HEK293T (cell line): ENCODE data around the gene EGFR.

Experiments used
- CTCF ChIA-PET: fragments of 350-600 bp; formaldehyde crosslinking; extraction: SDS; loops from one replicate; lab custom pipeline; 2021; ENCODE audit warnings: antibody characterized with exemption, inconsistent platforms; lab: Yijun Ruan, JAX
- POLR2A ChIA-PET: fragments of 350-600 bp; formaldehyde crosslinking; extraction: SDS; loops from one replicate; lab custom pipeline; 2020; ENCODE audit warnings: antibody characterized with exemption, inconsistent platforms; lab: Yijun Ruan, JAX
- DNase-seq: peaks from one replicate; pipeline ENCODE4 v3.0.0; 2012; ENCODE audit warnings: mixed read lengths; ENCODE audit errors: extremely low spot score
- ARNT ChIP-seq: fragments of 450-650 bp; IDR thresholded peaks from 2 replicates; pipeline ENCODE4 v1.6.1; 2017; ENCODE audit warnings: mild to moderate bottlenecking
- BHLHE40 ChIP-seq: fragments of 450-650 bp; IDR thresholded peaks from 2 replicates; pipeline ENCODE4 v1.6.1; 2016; ENCODE audit warnings: mild to moderate bottlenecking, moderate library complexity, borderline replicate concordance
- CTBP1 ChIP-seq: fragments of 450-650 bp; IDR thresholded peaks from 2 replicates; pipeline ENCODE4 v1.6.1; 2016; ENCODE audit warnings: borderline replicate concordance
- ELF4 ChIP-seq: fragments of 450-650 bp; IDR thresholded peaks from 2 replicates; pipeline ENCODE4 v1.6.1; 2017; ENCODE audit warnings: antibody characterized with exemption
- FOXA1 ChIP-seq: fragments of 450-650 bp; IDR thresholded peaks from 2 replicates; pipeline ENCODE4 v1.6.1; 2016; ENCODE audit warnings: mild to moderate bottlenecking
- FOXK2 ChIP-seq: fragments of 450-650 bp; IDR thresholded peaks from 2 replicates; pipeline ENCODE4 v1.6.1; 2016; ENCODE audit warnings: mild to moderate bottlenecking
- FOXM1 ChIP-seq: fragments of 450-650 bp; IDR thresholded peaks from 2 replicates; pipeline ENCODE4 v1.6.1; 2017; ENCODE audit warnings: mild to moderate bottlenecking, borderline replicate concordance
- HDGF ChIP-seq: fragments of 450-650 bp; IDR thresholded peaks from 2 replicates; pipeline ENCODE4 v1.6.1; 2017; ENCODE audit warnings: antibody characterized with exemption, borderline replicate concordance
- L3MBTL2 ChIP-seq: fragments of 450-650 bp; conservative IDR thresholded peaks from 2 replicates; pipeline ENCODE4 v1.6.1; 2016; ENCODE audit warnings: mild to moderate bottlenecking
- LEF1 ChIP-seq: fragments of 450-650 bp; IDR thresholded peaks from 2 replicates; pipeline ENCODE4 v1.6.1; 2017; ENCODE audit warnings: mild to moderate bottlenecking, borderline replicate concordance
- NFRKB ChIP-seq: fragments of 450-650 bp; IDR thresholded peaks from 2 replicates; pipeline ENCODE4 v1.6.1; 2016; ENCODE audit warnings: mild to moderate bottlenecking, moderate library complexity
- SP1 ChIP-seq: fragments of 450-650 bp; IDR thresholded peaks from 2 replicates; pipeline ENCODE4 v1.6.1; 2017
- SUZ12 ChIP-seq: fragments of 450-650 bp; IDR thresholded peaks from 2 replicates; pipeline ENCODE4 v1.6.1; 2016; ENCODE audit warnings: mild to moderate bottlenecking
- TARDBP ChIP-seq: fragments of 450-650 bp; IDR thresholded peaks from 2 replicates; pipeline ENCODE4 v1.6.1; 2016
- ZNF384 ChIP-seq: fragments of 450-650 bp; IDR thresholded peaks from 2 replicates; pipeline ENCODE4 v1.6.1; 2016
- TF ChIP-seq, protein P1 (sequence below): fragments of 450-650 bp; IDR thresholded peaks from 2 replicates; pipeline ENCODE4 v1.6.1; 2016

Gene EGFR

DNA sequence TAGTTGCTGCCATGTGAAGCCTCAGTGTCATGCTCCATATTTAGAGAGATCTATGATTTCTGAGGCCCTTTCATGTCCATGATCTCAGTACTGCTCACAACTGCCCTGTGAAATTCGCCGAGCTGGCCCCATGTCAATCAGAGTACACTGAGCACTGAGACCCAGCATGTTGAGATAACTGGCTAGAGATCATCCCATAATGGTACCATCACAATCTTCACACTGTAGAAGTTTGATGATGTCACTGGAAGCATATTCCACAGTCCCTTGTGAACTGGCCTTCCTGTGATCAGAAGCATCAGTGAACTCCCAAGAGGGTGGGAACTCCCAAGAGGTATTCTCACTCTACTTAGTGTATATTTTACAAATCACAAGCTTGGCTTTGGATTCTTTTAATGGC is 116.0 kb downstream of the EGFR start:
- DNase-seq: no peak
- TF ChIP-seq HDGF (no peak), FOXK2 (no peak), SP1 (no peak), FOXM1 (no peak), ZNF384 (no peak), BHLHE40 (no peak), LEF1 (no peak), ARNT (no peak), NFRKB (no peak), TARDBP (no peak), ELF4 (no peak), L3MBTL2 (no peak), SUZ12 (no peak)
- TF ChIP-seq, protein P1, sequence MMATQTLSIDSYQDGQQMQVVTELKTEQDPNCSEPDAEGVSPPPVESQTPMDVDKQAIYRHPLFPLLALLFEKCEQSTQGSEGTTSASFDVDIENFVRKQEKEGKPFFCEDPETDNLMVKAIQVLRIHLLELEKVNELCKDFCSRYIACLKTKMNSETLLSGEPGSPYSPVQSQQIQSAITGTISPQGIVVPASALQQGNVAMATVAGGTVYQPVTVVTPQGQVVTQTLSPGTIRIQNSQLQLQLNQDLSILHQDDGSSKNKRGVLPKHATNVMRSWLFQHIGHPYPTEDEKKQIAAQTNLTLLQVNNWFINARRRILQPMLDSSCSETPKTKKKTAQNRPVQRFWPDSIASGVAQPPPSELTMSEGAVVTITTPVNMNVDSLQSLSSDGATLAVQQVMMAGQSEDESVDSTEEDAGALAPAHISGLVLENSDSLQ: no peak
- POLR2A ChIA-PET: no interaction called here
- CTCF ChIA-PET: no interaction called here

GRCh38 chr7:55135462-55135861 is 116.6 kb downstream of the EGFR start:
- POLR2A ChIA-PET: no interaction called here
- CTCF ChIA-PET: no interaction called here
- DNase-seq: no peak
- TF ChIP-seq FOXK2: no peak
- no peak for TF ChIP-seq FOXM1
- no peak for TF ChIP-seq LEF1
- no peak for TF ChIP-seq ELF4
- TF ChIP-seq ARNT: no peak
- no peak for TF ChIP-seq SUZ12
- no peak for TF ChIP-seq ZNF384
- no peak for TF ChIP-seq L3MBTL2
- TF ChIP-seq CTBP1: no peak
- no peak for TF ChIP-seq SP1
- TF ChIP-seq TARDBP: no peak
- TF ChIP-seq FOXA1: no peak
- no peak for TF ChIP-seq HDGF
- TF ChIP-seq, protein P1: no peak
- TF ChIP-seq NFRKB: no peak
- TF ChIP-seq BHLHE40: no peak

- DNase-seq: no peak
- TF ChIP-seq ELF4 (no peak), ARNT (no peak), L3MBTL2 (no peak), LEF1 (no peak), FOXM1 (no peak), FOXK2 (no peak), HDGF (no peak), CTBP1 (no peak), SUZ12 (no peak), BHLHE40 (no peak), FOXA1 (no peak), TARDBP (no peak)
- TF ChIP-seq, protein P1: no peak
- ChIA-PET CTCF (no interaction called here), POLR2A (no interaction called here)
These were observed 119.8 kb downstream of the EGFR start for GRCh38 chr7:55138663-55139062.

DNA sequence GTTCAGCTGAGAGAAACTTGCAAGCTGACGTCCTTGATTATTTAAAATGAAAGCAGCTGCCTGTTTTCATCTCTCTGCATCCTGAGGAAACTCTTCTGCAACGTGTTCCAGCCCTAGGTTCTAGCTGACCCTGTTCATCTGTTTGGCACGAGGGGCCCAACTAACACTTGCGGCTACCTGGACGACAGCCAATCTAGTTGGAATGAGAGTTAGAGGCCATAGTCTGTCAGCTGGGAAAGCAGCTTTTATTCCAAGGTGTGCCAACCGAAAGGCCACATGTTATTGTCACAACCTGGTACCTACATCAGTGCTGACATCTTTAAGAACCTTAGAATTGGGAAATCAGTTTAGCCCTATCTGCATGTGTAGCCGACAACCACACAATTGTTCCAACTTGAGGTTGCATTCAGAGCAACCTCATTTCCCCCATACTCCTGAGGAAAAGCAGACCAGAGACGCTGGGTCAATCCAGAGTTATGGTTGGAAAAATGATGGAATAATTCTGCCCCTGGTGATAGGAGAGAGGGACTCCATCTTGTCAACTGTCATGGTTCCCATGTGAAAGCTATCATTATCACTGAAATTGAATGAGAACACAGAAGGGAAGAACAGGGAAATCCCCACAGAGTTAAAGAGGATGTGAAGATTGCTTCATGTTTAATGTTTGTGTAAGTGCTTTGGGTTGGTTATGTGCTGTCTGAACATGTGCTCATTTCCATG is 121.6 kb downstream of the EGFR start:
- POLR2A ChIA-PET: no interaction called here
- CTCF ChIA-PET: interaction anchor here (1.4 kb wide), 1 partner anchor 115 kb away, joined by 3 read pairs; no protein-coding TSS in a partner anchor
- no peak for TF ChIP-seq LEF1
- no peak for TF ChIP-seq FOXA1
- no peak for TF ChIP-seq ZNF384
- TF ChIP-seq FOXK2: no peak
- no peak for TF ChIP-seq FOXM1
- TF ChIP-seq BHLHE40: no peak
- TF ChIP-seq CTBP1: no peak
- no peak for TF ChIP-seq TARDBP
- DNase-seq: no peak

DNA sequence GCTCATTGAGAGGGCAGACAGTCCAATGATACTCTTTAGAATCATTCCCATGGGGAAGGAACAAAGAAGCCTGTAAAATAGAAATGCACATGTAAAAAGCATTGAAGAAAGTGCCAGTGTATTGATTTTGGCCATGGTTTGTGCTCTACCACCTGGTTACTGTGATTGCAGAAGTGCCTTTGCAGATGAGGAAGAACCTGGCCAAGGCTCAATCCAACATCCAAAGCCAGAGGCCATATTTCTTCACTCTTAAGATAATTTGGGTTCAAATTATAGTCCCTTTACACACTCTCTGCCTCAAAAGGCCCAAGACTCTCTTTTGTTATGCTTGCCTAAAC is 122.1 kb downstream of the EGFR start:
- ChIA-PET POLR2A (no interaction called here), CTCF (interaction anchor here (1.4 kb wide), 1 partner anchor 114 kb away, joined by 3 read pairs; no protein-coding TSS in a partner anchor)
- no peak for DNase-seq
- TF ChIP-seq L3MBTL2 (no peak), BHLHE40 (no peak), FOXK2 (no peak), ARNT (no peak), CTBP1 (no peak), NFRKB (no peak), FOXM1 (no peak), FOXA1 (no peak), TARDBP (no peak), ELF4 (no peak), ZNF384 (no peak), SP1 (no peak), HDGF (no peak), LEF1 (no peak), SUZ12 (no peak)
- TF ChIP-seq, protein P1: no peak

- ChIA-PET POLR2A (no interaction called here), CTCF (no interaction called here)
- TF ChIP-seq ZNF384 (no peak), LEF1 (no peak), ARNT (no peak), BHLHE40 (no peak), SUZ12 (no peak), TARDBP (no peak), ELF4 (no peak), CTBP1 (no peak), SP1 (no peak), FOXA1 (no peak), L3MBTL2 (no peak), FOXK2 (no peak), FOXM1 (no peak), NFRKB (no peak)
- TF ChIP-seq, protein P1: no peak
These were observed 124.2 kb downstream of the EGFR start for GRCh38 chr7:55142919-55143600.

More at GRCh38 chr7:55142919-55143600, 124.2 kb downstream of the EGFR start:
- DNase-seq: no peak
